RWPE2 (cell line): Measurements from ENCODE around the gene NBDY.
"Not testable (repeated sequence)": the region's sequence is repeated elsewhere in the genome, so short reads cannot be mapped to it uniquely, and the experiment has no call there.

Source experiments
- ATAC-seq: fragments of 200-7000 bp; cut with Tn5 transposase; 3 replicates; pipeline ENCODE4 v1.9.1; 2021; ENCODE audit warnings: low read depth
- DNase-seq: peaks from one replicate; pipeline ENCODE4 v3.0.0-alpha.2; 2020; ENCODE audit warnings: low spot score
- H3K27ac ChIP-seq: fragments of 450-650 bp; 2 replicates; pipeline ENCODE4 v1.5.1; 2017; ENCODE audit warnings: mild to moderate bottlenecking; ENCODE audit not compliant: poor library complexity, severe bottlenecking
- H3K27me3 ChIP-seq: fragments of 250-450 bp; sonication (Bioruptor Pico); 2 replicates; pipeline ENCODE4 v1.5.1; 2021; ENCODE audit warnings: mild to moderate bottlenecking, moderate library complexity; ENCODE audit not compliant: insufficient read depth, poor library complexity, severe bottlenecking
- H3K36me3 ChIP-seq: fragments of 250-450 bp; sonication (Bioruptor Pico); 2 replicates; pipeline ENCODE4 v1.5.1; 2020; ENCODE audit warnings: low read depth, mild to moderate bottlenecking, moderate library complexity
- H3K4me1 ChIP-seq: fragments of 250-450 bp; sonication (Bioruptor Pico); 2 replicates; pipeline ENCODE4 v1.5.1; 2021; ENCODE audit warnings: mild to moderate bottlenecking, moderate library complexity; ENCODE audit not compliant: insufficient read depth, poor library complexity, severe bottlenecking
- H3K4me3 ChIP-seq: fragments of 250-450 bp; sonication (Bioruptor Pico); 2 replicates; pipeline ENCODE4 v1.5.1; 2021; ENCODE audit warnings: mild to moderate bottlenecking, moderate library complexity; ENCODE audit not compliant: severe bottlenecking
- H3K9me3 ChIP-seq: fragments of 250-450 bp; sonication (Bioruptor Pico); 2 replicates; pipeline ENCODE4 v1.5.1; 2021; ENCODE audit warnings: mild to moderate bottlenecking, moderate library complexity; ENCODE audit not compliant: severe bottlenecking
- TF ChIP-seq, protein P1 (sequence below): fragments of 450-650 bp; IDR thresholded peaks from one replicate; pipeline ENCODE4 v1.5.1; 2017; ENCODE audit warnings: mild to moderate bottlenecking, moderate library complexity; ENCODE audit not compliant: poor library complexity, severe bottlenecking

The NBDY gene

DNA sequence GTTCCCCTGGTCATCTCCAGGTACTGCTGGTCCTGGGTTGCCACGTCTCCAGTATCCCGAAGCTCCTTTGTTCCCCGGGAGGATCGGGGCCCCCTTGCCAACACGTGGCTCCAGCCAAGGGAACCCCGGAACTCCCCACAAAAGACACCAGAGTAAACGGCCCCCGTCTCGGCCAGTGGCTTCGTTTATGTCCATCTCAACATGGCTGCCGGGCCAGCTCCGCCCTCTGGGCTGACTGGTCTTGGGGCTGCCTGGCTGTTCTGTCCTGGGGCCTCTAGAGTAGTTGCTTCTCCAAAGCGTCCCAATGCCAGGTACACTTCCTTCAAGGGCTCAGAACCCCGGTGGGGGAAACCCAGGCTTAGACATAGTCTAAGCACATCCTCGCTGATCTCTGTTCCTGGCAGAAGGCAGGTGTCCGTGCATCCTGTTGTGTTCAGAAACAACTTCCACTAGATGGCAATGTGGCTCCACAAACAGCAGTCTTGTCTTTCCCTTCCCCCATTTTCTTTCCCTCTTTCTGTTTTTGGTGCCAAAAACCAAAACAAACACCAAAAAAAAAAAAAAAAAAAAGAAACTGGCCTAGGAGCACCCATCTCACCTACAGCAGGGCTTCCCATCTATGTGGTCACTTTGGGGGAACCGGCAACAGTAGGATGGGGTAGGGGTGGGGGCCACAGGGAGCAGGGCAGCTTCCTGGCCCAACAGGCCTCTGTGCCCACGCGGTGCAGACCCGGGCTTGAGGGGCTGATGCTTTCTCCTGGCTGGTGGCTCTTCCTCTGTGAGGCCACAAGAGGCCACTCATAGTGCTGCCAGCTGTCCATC is 35.3 kb downstream of the NBDY start:
- Histone ChIP-seq H3K4me3 (no peak overlapping the region), H3K27ac (no peak overlapping the region)
- no peak for DNase-seq

DNA sequence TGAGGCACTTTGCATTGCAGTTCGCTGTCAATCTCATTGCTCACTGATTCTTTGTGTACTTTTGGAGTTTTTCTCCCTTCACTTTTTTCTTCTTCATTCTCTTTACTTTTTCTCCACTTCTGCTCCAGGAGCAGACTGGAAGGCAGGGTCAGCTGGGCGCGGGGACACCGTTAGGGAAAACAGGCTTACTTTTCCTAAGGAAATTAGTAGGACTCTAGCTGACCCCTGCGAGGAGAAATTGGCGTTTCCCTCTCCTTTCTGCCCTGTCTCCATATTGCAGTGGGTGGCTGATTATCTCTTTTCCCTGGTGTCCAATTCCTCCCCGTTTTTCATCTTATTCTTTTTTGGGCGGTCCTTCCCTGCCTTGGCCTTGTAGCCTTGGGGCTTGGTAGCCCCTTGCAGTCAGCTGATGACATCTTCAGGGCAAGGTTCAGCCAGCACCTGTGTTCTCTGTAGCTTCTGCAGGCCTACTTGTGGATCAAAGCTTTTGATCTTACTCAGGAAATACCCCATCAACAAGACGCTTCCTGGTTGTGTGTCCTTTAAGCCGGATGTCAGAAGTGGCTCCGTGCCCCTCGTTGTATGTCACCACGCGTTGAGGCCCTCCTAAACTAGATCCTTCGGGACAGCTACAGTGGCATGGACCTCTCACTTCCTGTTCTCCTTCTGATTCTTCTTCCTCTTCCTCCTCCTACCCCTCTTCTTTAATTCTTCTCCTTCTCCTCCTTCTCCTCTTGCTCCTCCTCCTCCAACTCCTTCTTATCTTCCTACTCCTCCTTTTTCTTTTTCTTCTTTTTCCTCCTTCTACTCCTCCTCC is 36.1 kb downstream of the NBDY start:
- DNase-seq (no peak), ATAC-seq (no peak)
- H3K4me3 ChIP-seq: no peak overlapping the region
- H3K36me3 ChIP-seq: no peaks in the 10 kb centered on the region
- no peaks in the 10 kb centered on the region for H3K9me3 ChIP-seq
- no peaks in the 10 kb centered on the region for H3K4me1 ChIP-seq
- no peaks in the 10 kb centered on the region for H3K27me3 ChIP-seq
- TF ChIP-seq, protein P1, sequence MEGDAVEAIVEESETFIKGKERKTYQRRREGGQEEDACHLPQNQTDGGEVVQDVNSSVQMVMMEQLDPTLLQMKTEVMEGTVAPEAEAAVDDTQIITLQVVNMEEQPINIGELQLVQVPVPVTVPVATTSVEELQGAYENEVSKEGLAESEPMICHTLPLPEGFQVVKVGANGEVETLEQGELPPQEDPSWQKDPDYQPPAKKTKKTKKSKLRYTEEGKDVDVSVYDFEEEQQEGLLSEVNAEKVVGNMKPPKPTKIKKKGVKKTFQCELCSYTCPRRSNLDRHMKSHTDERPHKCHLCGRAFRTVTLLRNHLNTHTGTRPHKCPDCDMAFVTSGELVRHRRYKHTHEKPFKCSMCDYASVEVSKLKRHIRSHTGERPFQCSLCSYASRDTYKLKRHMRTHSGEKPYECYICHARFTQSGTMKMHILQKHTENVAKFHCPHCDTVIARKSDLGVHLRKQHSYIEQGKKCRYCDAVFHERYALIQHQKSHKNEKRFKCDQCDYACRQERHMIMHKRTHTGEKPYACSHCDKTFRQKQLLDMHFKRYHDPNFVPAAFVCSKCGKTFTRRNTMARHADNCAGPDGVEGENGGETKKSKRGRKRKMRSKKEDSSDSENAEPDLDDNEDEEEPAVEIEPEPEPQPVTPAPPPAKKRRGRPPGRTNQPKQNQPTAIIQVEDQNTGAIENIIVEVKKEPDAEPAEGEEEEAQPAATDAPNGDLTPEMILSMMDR: no peak
- H3K27ac ChIP-seq: no peak overlapping the region

More for the DNA sequence above, 35.3 kb downstream of the NBDY start:
- Histone ChIP-seq H3K27me3 (no peaks in the 10 kb centered on the region), H3K9me3 (no peaks in the 10 kb centered on the region), H3K36me3 (no peaks in the 10 kb centered on the region), H3K4me1 (no peaks in the 10 kb centered on the region)
- TF ChIP-seq, protein P1: peak; percentile 54
- ATAC-seq: peak; percentile 59; the same call in 1 of the 3 replicates

DNA sequence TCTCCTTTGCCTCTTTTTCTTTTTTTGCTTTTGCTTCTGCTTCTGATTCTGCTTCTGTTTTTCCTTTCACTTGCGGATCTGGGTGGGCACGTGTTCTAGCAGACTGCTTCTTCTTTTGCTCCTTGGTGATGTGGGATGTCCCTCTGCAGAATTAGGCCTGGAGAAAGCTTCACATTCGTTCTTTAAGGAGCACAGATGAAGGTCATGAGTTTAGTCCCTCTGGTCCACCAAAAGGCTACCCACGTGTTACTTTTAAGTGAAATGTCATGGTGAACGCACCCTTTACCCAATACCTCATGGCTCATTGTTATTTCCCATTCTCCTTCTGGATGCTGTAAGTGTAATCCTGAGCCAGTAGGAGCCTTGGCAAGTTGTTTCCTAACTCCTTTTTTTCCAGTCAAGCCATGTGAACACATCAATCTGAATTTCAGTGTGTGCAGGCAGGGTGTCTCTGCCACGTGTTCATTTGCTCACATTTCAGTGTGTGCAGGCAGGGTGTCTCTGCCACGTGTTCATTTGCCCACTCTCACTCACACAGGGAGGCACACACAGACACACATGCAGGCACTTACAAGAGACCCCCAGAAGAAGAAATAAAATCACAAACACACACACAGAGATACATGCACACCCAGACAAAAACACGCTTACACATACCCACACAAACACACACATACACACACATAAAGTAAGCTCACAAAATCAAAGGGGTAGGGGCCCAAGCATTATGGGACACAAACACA is 36.9 kb downstream of the NBDY start:
- DNase-seq (no peak), ATAC-seq (no peak)
- Histone ChIP-seq H3K4me1 (no peaks in the 10 kb centered on the region), H3K27me3 (no peaks in the 10 kb centered on the region), H3K9me3 (no peaks in the 10 kb centered on the region), H3K27ac (no peak overlapping the region), H3K4me3 (no peak overlapping the region), H3K36me3 (no peaks in the 10 kb centered on the region)
- TF ChIP-seq, protein P1: no peak

DNA sequence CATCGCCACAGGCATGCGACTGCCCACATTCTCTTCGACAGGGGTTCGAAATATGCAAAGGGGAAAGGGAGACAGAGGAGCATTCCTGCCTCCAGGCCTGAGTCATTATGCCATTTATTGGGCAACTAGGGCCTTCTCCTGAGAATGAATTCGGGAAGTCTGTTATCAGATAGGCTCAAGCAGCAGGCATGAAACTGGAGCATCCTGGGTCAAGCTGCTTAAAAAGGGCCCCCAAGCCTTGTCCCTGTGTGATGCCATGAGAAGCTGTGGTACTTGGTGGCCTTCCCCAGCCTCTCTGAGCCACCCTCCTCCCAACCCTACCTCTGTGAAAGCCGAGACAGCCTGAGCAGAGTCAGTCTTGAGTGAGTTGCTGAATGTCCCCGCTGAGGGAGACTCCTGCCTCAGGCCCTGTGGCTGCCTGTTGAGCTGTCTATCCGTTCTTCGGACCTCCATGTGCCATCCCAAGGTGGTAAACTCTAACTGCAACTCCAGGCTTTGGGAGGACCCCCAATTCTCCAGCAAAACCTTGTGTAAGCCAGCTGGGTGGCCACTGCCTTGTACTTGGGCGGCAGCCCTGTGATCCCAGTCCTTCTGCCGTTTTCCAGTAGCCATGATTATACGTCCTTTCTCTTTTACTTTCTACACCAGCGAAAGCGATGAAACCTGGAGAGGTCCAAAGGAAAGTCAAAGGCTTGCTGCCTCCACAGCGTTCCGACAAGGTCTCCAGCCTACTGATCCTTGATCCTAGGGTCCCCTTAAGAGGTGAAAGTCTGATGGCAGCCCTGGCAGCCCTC is 37.7 kb downstream of the NBDY start:
- Histone ChIP-seq H3K9me3 (no peaks in the 10 kb centered on the region), H3K36me3 (no peaks in the 10 kb centered on the region), H3K4me1 (no peaks in the 10 kb centered on the region), H3K27ac (no peak overlapping the region), H3K4me3 (no peak overlapping the region), H3K27me3 (no peaks in the 10 kb centered on the region)
- TF ChIP-seq, protein P1: no peak
- no peak for DNase-seq
- no peak for ATAC-seq

DNA sequence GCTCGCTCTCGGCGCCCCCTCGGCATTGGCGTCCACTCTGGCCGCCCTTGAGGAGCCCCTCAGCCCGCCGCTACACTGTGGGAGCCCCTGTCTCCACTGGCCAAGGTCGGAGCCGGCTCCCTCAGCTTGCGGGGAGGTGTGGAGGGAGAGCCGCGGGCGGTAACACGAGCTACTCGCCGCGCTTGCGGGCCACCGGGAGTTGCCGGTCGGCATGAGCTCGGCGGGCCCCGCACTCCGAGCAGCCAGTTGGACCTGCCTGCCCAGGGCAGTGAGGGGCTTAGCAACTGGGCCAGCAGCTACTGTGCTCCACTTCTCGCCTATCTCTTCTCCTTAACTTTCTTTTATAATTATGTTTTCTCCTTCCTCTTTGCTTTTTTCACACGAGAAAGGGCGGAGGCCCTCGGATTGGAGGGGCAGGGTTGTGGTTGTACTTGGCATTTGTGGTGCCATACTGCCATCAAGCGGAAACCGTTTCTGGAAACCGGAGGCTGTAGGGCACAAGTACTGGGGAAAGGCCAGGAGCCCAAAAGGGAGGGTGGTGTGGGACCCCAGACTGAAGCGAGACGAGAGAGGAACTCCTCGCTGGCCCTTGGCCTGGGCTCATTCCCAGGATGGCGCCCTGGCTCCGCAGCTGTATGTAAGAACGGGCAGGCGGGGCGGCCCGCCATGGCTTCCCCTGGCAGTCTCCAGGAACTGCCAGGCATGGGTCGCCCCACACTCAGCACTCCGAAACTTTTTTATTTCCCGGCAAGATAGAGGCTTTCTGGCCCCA is 38.5 kb downstream of the NBDY start:
- H3K36me3 ChIP-seq, H3K27ac ChIP-seq, ATAC-seq, H3K4me3 ChIP-seq, DNase-seq, H3K9me3 ChIP-seq, H3K27me3 ChIP-seq, H3K4me1 ChIP-seq: not testable (repeated sequence)

DNA sequence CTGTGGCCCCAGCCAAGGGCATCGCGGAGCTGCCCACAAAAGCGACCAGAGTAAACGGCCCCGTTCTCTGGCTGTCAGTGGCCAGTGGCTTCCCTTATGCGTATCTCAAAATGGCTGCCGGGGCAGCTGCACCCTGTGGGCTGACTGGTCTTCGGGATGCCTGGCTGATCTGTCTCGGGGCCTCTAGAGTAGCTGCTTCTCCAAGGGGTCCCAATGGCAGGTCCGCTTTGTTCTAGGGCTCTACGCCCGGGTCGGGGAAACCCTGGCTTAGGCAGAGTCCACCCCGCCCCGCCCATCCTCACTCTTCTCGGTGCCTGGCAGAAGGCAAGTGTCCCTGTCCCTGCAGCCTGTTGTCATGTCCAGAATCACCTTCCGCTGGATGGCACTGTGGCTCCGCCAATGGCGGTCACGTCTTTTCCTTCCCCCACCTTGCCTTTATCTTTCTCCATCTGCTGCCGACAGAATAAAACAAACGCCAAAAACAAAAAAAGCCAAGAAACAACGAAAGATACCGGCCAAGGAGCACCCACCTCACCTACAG is 39.1 kb downstream of the NBDY start:
- not testable (repeated sequence) for DNase-seq, H3K4me3 ChIP-seq, H3K27ac ChIP-seq, H3K36me3 ChIP-seq, H3K9me3 ChIP-seq, H3K4me1 ChIP-seq, H3K27me3 ChIP-seq, ATAC-seq
